Measurements from ENCODE around the gene ART5. TPM values are rescaled to one million over a fixed set of nuclear protein-coding genes. Genes with fewer than 3 reads are reported as not detected.

The ART5 gene
- polyA plus RNA-seq, 1 experiment, result 0.22 TPM

DNA sequence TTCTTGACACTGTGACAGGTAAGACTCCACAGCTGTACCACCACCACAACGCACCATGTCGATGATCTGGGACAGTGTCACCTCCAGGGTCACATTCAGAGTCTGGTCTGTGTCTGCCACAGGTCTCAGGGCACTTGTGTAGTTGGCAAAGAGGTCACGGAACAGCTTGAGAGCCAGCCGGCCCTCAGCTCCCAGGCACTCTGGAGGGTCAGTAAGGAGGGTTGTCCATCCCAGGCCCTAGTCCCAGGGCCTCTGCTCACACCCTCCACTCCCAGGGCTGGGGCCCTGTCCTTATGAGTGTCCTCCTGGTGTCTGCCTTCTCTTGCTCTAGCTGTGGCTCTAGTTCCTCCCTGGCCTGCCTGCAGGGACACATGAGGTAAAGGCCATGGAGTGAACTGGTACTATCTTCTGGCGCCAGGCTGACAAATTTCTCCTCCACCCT is 28.0 kb upstream of the ART5 start:
- POLR2A ChIA-PET, result interaction anchor here (0.6 kb wide), 1 partner anchor 27 kb away, joined by 3 read pairs; no protein-coding TSS in a partner anchor

DNA sequence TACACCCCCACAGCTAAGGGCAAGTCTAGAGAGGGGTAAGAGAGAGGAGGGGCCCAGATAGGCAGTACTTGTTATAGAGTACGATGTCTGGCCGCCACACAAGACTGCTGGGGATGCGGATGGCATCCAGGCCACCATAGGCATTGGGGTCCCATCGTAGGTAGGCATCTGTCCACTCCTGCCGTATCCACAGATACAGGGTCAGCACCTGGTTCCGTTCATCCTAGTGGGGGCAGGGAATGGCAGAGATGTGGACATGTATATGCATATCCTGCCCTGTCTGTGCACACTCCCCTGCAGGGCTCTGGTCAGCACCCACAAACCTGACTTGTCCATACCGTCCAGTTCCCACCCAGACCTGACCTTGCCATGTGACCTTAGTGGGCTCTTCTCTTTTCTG is 27.3 kb upstream of the ART5 start:
- POLR2A ChIA-PET, result no interaction called here
- H3K27ac ChIP-seq (ENCODE audit: low read depth, low read length), result no peak overlapping the region
- H3K9me3 ChIP-seq (ENCODE audit: control insufficient read depth, insufficient read depth, low read length), result no peaks in the 10 kb centered on the region; the same call in 1 of the 2 replicates
- no peak for TF ChIP-seq CTCF (IDR thresholded peaks at IDR 0.05; ENCODE audit: low read depth, low read length)
- no peaks in the 10 kb centered on the region for H3K27me3 ChIP-seq (ENCODE audit: control insufficient read depth, insufficient read depth, low read length)
- no peak overlapping the region for H3K4me3 ChIP-seq (ENCODE audit: low read depth, low read length)
- CTCF ChIA-PET, result no interaction called here
- DNase-seq (ENCODE audit: low read depth, low spot score), result no peak

More for the DNA sequence above, 28.0 kb upstream of the ART5 start:
- DNase-seq (ENCODE audit: low read depth, low spot score), result no peak
- Histone ChIP-seq H3K4me3 (ENCODE audit: low read depth, low read length) (no peak overlapping the region), H3K27ac (ENCODE audit: low read depth, low read length) (no peak overlapping the region), H3K27me3 (ENCODE audit: control insufficient read depth, insufficient read depth, low read length) (no peaks in the 10 kb centered on the region), H3K9me3 (ENCODE audit: control insufficient read depth, insufficient read depth, low read length) (no peaks in the 10 kb centered on the region; the same call in 1 of the 2 replicates)
- CTCF ChIA-PET, result no interaction called here
- no peak for TF ChIP-seq CTCF (IDR thresholded peaks at IDR 0.05; ENCODE audit: low read depth, low read length)

GRCh38 chr11:3667149-3668035 is 25.6 kb upstream of the ART5 start:
- Histone ChIP-seq H3K27ac (ENCODE audit: low read depth, low read length) (no peak overlapping the region), H3K27me3 (ENCODE audit: control insufficient read depth, insufficient read depth, low read length) (no peaks in the 10 kb centered on the region), H3K9me3 (ENCODE audit: control insufficient read depth, insufficient read depth, low read length) (no peaks in the 10 kb centered on the region; the same call in 1 of the 2 replicates), H3K4me3 (ENCODE audit: low read depth, low read length) (no peak overlapping the region)
- ChIA-PET CTCF (no interaction called here), POLR2A (no interaction called here)
- no peak for DNase-seq (ENCODE audit: low read depth, low spot score)
- no peak for TF ChIP-seq CTCF (IDR thresholded peaks at IDR 0.05; ENCODE audit: low read depth, low read length)

- ChIA-PET POLR2A (no interaction called here), CTCF (no interaction called here)
- TF ChIP-seq CTCF (IDR thresholded peaks at IDR 0.05; ENCODE audit: low read depth, low read length), result no peak
- H3K27ac ChIP-seq (ENCODE audit: low read depth, low read length), result no peak overlapping the region
- H3K4me3 ChIP-seq (ENCODE audit: low read depth, low read length), result no peak overlapping the region
- no peaks in the 10 kb centered on the region for H3K27me3 ChIP-seq (ENCODE audit: control insufficient read depth, insufficient read depth, low read length)
- no peaks in the 10 kb centered on the region; the same call in 1 of the 2 replicates for H3K9me3 ChIP-seq (ENCODE audit: control insufficient read depth, insufficient read depth, low read length)
- no peak for DNase-seq (ENCODE audit: low read depth, low spot score)
Measured at GRCh38 chr11:3666023-3666530, 24.3 kb upstream of the ART5 start.

Measured in AG04450 (cell line).